Spleen (tissue), 7 donors: ENCODE data around the gene ARHGEF40.

Source experiments
- POLR2A ChIP-seq, 3 donors: fragments of 450-650 bp; IDR thresholded peaks; one replicate each; pipeline ENCODE4 v1.5.1; 2017; ENCODE audit warnings: antibody characterized with exemption in 3 of 3, mild to moderate bottlenecking in 1 of 3
- POLR2AphosphoS5 ChIP-seq, 3 donors: sonication (generic); formaldehyde crosslinking; IDR thresholded peaks; one replicate each; pipeline ENCODE4 v1.5.1; 2017; ENCODE audit warnings: antibody characterized with exemption in 3 of 3
- TF ChIP-seq, protein P1 (sequence below), 11 experiments: fragments of 200-600 bp in 7 of 11; fragments of 450-650 bp in 4 of 11; sonication (generic) in 4 of 11; IDR thresholded peaks in 8 of 11; conservative IDR thresholded peaks in 3 of 11; 1 replicate in 7 of 11; 2 replicates in 4 of 11; pipeline versions ENCODE4 v1.4.0 to v1.8.0; 2016 to 2021; ENCODE audit warnings: antibody characterized with exemption in 11 of 11, inconsistent platforms in 4 of 11, mild to moderate bottlenecking in 1 of 11
- donor health status: DM: no; HTN: no; CAD: no; lungs with moderate emphysema.
- donor health status: DM: no; HTN: no; CAD: no.
- donor health status: DM: no; HTN: no; CAD: no.

DNA sequence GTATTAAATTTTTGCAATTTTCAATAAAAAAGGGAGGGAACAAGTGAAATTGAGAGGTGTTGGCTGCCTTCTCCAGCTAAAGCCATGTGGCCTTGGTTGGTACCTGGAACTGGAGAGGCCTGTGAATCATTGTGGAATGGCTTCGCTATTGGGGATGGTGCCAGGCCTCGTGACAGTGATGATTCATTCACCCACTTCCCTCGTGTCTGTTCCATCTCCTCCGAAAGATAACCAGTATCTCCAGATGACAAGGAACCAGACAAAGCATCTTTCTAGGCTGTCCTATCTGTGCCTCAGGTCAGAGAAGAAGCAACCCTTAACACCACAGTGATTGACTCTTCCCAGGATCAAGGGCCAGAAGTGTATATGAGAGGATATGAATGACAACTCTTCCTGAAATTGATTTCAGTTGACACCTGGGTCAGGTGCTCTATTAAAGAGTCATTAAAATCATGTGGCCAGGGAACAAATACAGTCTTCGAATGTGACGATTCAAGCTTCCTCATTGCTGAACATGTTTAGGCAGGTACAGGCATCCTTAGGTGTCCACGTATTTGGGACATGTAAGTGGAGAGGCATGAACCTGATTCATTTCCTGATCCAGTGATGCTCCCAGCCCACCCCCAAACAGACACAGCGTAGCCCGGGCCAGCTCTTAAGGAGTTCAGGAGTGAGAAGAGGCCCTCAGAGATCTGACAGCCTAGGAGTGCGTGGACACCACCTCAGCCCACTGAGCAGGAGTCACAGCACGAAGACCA is 28.2 kb upstream of the ARHGEF40 start, which contains the start of gene RNASE7:
- TF ChIP-seq, protein P1, sequence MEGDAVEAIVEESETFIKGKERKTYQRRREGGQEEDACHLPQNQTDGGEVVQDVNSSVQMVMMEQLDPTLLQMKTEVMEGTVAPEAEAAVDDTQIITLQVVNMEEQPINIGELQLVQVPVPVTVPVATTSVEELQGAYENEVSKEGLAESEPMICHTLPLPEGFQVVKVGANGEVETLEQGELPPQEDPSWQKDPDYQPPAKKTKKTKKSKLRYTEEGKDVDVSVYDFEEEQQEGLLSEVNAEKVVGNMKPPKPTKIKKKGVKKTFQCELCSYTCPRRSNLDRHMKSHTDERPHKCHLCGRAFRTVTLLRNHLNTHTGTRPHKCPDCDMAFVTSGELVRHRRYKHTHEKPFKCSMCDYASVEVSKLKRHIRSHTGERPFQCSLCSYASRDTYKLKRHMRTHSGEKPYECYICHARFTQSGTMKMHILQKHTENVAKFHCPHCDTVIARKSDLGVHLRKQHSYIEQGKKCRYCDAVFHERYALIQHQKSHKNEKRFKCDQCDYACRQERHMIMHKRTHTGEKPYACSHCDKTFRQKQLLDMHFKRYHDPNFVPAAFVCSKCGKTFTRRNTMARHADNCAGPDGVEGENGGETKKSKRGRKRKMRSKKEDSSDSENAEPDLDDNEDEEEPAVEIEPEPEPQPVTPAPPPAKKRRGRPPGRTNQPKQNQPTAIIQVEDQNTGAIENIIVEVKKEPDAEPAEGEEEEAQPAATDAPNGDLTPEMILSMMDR (IDR thresholded peaks at IDR 0.05 in 8 of 11, conservative IDR thresholded peaks at IDR 0.05 in 3 of 11) = no peak
- TF ChIP-seq POLR2A (IDR thresholded peaks at IDR 0.05) = no peak
- no peak for TF ChIP-seq POLR2AphosphoS5 (IDR thresholded peaks at IDR 0.05)
